Colonic mucosa (tissue), 4 donors: ENCODE data around the gene PCDH20. TPM values are rescaled to one million over a fixed set of nuclear protein-coding genes. Genes with fewer than 3 reads are reported as not detected.

ENCODE experiments used
- DNase-seq: peaks from one replicate; pipeline ENCODE4 v3.0.0-alpha.2; 2020
- H3K27ac ChIP-seq: fragments of 200-600 bp; one replicate; pipeline ENCODE4 v1.8.0; 2021
- H3K27me3 ChIP-seq: fragments of 200-600 bp; one replicate; pipeline ENCODE4 v1.8.0; 2021
- H3K36me3 ChIP-seq: fragments of 200-600 bp; one replicate; pipeline ENCODE4 v1.8.0; 2021
- H3K4me1 ChIP-seq: fragments of 200-600 bp; one replicate; pipeline ENCODE4 v1.8.0; 2021; ENCODE audit warnings: mild to moderate bottlenecking
- H3K4me3 ChIP-seq: fragments of 200-600 bp; one replicate; pipeline ENCODE4 v1.8.0; 2021
- H3K9ac ChIP-seq, 2 donors: one replicate each; pipeline ENCODE4 v1.7.0; 2013; ENCODE audit warnings: control low read depth in 2 of 2, low read depth in 2 of 2, low read length in 2 of 2
- H3K9me3 ChIP-seq: fragments of 200-600 bp; one replicate; pipeline ENCODE4 v1.8.0; 2021
- intact Hi-C: fragments of 100-400 bp; cut with DNase I; formaldehyde crosslinking; loops from one replicate; pipeline ENCODE4 v1.14.1; 2022
- total RNA-seq, 2 donors: library from RNA; stranded (reverse); fragmentation: NEBNext Ultra II Directional in 1 of 2; extraction: Animal tissue kit (Norgen Biotek cat#: 25700) in 1 of 2; gene quantifications; one replicate each; pipeline ENCODE4 v1.2.1, GENCODE V29; 2021
- TF ChIP-seq, protein P1 (sequence below): fragments of 200-600 bp; IDR thresholded peaks from one replicate; pipeline ENCODE4 v1.8.0; 2022; ENCODE audit warnings: antibody characterized with exemption, mild to moderate bottlenecking
- donor health status: healthy.
- donor health status: DM: no; HTN: no; CAD: no.
- donor health status: DM: no; HTN: no; CAD: no.

Gene PCDH20
- total RNA-seq, 2 donors from 2014 or later: 7.8 to 8.6 TPM

GRCh38 chr13:61410266-61410665 lies 5.4 kb downstream of the PCDH20 start:
- TF ChIP-seq, protein P1, sequence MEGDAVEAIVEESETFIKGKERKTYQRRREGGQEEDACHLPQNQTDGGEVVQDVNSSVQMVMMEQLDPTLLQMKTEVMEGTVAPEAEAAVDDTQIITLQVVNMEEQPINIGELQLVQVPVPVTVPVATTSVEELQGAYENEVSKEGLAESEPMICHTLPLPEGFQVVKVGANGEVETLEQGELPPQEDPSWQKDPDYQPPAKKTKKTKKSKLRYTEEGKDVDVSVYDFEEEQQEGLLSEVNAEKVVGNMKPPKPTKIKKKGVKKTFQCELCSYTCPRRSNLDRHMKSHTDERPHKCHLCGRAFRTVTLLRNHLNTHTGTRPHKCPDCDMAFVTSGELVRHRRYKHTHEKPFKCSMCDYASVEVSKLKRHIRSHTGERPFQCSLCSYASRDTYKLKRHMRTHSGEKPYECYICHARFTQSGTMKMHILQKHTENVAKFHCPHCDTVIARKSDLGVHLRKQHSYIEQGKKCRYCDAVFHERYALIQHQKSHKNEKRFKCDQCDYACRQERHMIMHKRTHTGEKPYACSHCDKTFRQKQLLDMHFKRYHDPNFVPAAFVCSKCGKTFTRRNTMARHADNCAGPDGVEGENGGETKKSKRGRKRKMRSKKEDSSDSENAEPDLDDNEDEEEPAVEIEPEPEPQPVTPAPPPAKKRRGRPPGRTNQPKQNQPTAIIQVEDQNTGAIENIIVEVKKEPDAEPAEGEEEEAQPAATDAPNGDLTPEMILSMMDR: no peak
- intact Hi-C loops: loop anchor here (5.0 kb wide), 1 partner anchor 283 kb away; no protein-coding TSS in a partner anchor
- Histone ChIP-seq H3K36me3 (no peaks in the 10 kb centered on the region), H3K27ac (no peak overlapping the region), H3K4me1 (no peaks in the 10 kb centered on the region), H3K4me3 (no peak overlapping the region), H3K27me3 (no peaks in the 10 kb centered on the region), H3K9ac (no peak overlapping the region), H3K9me3 (no peaks in the 10 kb centered on the region)
- DNase-seq: no peak

DNA sequence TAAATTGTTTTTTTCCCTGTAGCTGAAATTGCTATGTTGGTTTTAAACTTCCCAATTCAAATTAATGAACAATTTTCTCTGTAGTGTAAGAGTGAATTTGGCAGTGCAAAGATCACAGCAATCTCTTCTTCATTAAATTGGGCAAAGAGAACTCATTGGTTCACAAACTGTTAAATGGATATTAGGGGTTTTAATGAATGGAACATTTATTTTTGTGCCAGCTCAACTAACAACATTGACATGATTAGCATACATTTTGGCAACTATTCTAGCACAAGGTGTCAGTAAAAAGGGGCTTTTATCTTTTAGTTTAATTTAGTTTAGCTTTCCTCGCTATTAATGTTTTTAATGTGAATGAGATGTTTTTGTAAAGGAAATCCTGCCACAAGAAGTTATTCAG lies 7.1 kb downstream of the PCDH20 start:
- Histone ChIP-seq H3K4me1 (no peaks in the 10 kb centered on the region), H3K9ac (no peak overlapping the region), H3K9me3 (no peaks in the 10 kb centered on the region), H3K36me3 (no peaks in the 10 kb centered on the region), H3K27ac (no peak overlapping the region), H3K4me3 (no peak overlapping the region), H3K27me3 (no peaks in the 10 kb centered on the region)
- DNase-seq: no peak
- intact Hi-C loops: no loop called here
- TF ChIP-seq, protein P1: no peak

GRCh38 chr13:61406275-61406674 lies 9.4 kb downstream of the PCDH20 start:
- no peak overlapping the region for H3K4me3 ChIP-seq
- H3K36me3 ChIP-seq: no peaks in the 10 kb centered on the region
- no peak for DNase-seq
- no peak overlapping the region for H3K9ac ChIP-seq
- intact Hi-C loops: no loop called here
- no peaks in the 10 kb centered on the region for H3K9me3 ChIP-seq
- H3K4me1 ChIP-seq: no peaks in the 10 kb centered on the region
- TF ChIP-seq, protein P1: no peak
- no peaks in the 10 kb centered on the region for H3K27me3 ChIP-seq
- no peak overlapping the region for H3K27ac ChIP-seq

DNA sequence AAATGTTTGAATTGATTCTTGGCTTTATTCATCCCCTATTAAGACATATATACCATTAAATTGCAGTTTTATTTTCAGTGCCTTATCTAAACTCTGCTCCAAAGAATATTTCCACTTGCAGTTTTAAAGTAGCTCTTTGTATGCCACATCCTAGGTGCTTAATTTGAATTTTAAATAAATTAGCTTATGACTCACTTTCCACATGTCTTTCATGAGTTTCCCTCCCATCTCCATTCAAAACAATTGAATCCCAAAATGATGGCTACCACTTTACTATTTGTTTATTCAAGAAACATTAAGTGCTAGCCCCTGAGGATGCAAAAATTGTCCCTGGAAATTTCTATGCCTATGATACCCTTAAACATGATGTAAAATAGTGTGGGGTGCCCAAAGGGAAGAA lies 19.5 kb downstream of the PCDH20 start:
- Histone ChIP-seq H3K4me3 (no peak overlapping the region), H3K4me1 (no peaks in the 10 kb centered on the region), H3K9me3 (no peaks in the 10 kb centered on the region), H3K27ac (no peak overlapping the region), H3K27me3 (no peaks in the 10 kb centered on the region), H3K9ac (no peak overlapping the region), H3K36me3 (no peaks in the 10 kb centered on the region)
- TF ChIP-seq, protein P1: no peak
- intact Hi-C loops: no loop called here
- DNase-seq: no peak

- Histone ChIP-seq H3K4me1 (no peaks in the 10 kb centered on the region), H3K27ac (no peak overlapping the region), H3K36me3 (no peaks in the 10 kb centered on the region), H3K4me3 (no peak overlapping the region), H3K27me3 (no peaks in the 10 kb centered on the region), H3K9me3 (no peaks in the 10 kb centered on the region), H3K9ac (no peak overlapping the region)
- intact Hi-C loops: no loop called here
- DNase-seq: no peak
- TF ChIP-seq, protein P1: no peak
These were observed 24.2 kb downstream of the PCDH20 start for GRCh38 chr13:61391426-61391825.

- no peak for DNase-seq
- intact Hi-C loops: no loop called here
- Histone ChIP-seq H3K4me3 (no peak overlapping the region), H3K9me3 (no peaks in the 10 kb centered on the region), H3K27me3 (no peaks in the 10 kb centered on the region), H3K4me1 (no peaks in the 10 kb centered on the region), H3K9ac (no peak overlapping the region), H3K27ac (no peak overlapping the region), H3K36me3 (no peaks in the 10 kb centered on the region)
- TF ChIP-seq, protein P1: no peak
These were observed 28.0 kb downstream of the PCDH20 start for GRCh38 chr13:61387694-61388093.
